ENCODE measurements around the gene ANO8. TPM values are rescaled to one million over a fixed set of nuclear protein-coding genes. Genes with fewer than 3 reads are reported as not detected.
A peak's percentile ranks its signal among the peaks of the same experiment; 100 is the strongest.

Gene ANO8
- total RNA-seq, 1 experiment from 2014 or later, result 12.1 TPM

DNA sequence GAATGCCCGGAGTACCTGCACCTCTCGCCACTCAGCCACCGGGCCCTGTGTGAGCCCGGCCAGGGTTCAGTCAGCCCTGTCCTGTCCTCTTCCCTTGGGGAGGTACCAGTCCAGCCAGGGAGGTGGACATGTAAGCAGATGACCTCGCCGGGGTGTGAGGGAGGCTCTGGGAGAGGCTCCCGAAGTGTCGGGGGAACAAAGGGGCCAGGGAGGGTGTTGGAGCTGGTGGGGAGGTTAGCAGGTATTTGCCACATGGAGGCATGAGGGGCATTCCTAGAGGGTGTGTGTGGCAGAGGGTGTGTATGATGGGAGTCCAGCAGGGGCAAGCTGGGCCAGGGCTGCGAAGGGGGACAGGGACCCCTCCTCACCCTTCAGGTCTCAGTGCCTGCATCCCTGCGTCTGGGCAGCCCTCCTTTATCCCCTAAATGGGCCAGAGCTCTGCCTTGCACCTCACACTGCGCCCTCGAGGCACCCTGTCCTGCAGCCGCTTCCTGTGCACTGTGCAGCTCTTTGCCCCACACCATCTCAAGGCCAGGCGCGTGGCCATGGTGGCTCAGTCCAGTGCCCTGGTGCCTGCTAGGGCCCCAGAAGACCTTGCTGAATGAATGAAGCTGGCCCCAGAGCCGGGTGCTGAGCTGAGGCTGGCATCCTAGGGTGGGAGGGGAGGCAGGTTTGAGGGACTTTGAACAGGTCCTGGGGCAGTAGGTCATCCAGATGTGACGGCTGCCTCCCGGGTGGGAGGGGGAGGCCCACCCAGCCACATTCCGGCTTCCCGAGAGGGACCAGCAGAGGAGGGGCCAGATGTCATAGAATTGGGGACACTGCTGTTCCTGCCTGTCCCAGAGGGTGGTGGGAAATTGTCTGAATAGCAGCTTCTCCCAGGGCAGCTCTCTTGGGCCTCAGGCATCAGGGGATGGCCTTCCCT, 22.2 kb downstream of the ANO8 start:
- H4K20me1 ChIP-seq (ENCODE audit: low read length), result no peaks in the 10 kb centered on the region
- peaks cover 44% of the 10 kb centered on the region for H3K4me1 ChIP-seq (ENCODE audit: insufficient read depth, low read length)
- no peaks in the 10 kb centered on the region for H3K9me2 ChIP-seq (replicated peaks; ENCODE audit: low read length)
- intact Hi-C loops (cut with micrococcal nuclease), result no loop called here
- ATAC-seq, result no peak
- H2AFZ ChIP-seq (ENCODE audit: low read length), result no peak overlapping the region
- H3F3A ChIP-seq (ENCODE audit: low read length, unreplicated experiment), result no peaks in the 10 kb centered on the region
- H3K4me3 ChIP-seq (ENCODE audit: low read length), result peak overlapping the region; percentile 40; the same call in 1 of the 2 replicates
- peaks cover 53% of the 10 kb centered on the region for H3K79me2 ChIP-seq (ENCODE audit: low read length)
- POLR2A ChIA-PET (ENCODE audit: unreplicated experiment), result interaction anchor here (0.6 to 0.7 kb wide), 2 partner anchors 86 to 107 kb away, joined by 6 to 12 read pairs; partner anchors contain the start of gene OCEL1
- peaks cover 15% of the 10 kb centered on the region; the same call in 1 of the 2 replicates for H3K36me3 ChIP-seq (ENCODE audit: low read depth, low read length)
- peak overlapping the region; percentile 76 for H3K27ac ChIP-seq (ENCODE audit: low read length)
- CTCF ChIA-PET, result no interaction called here
- TF ChIP-seq EZH2 (IDR thresholded peaks at IDR 0.05; ENCODE audit: low read length, unreplicated experiment) (no peak), EZH2phosphoT487 (IDR thresholded peaks at IDR 0.05; ENCODE audit: borderline replicate concordance, low read length) (no peak), CTCF (conservative IDR thresholded peaks at IDR 0.05; ENCODE audit: low read depth, low read length) (no peak)
- BruUV-seq (replicated peaks), result no TSS peak
- peak overlapping the region; percentile 87 for H3K4me2 ChIP-seq (ENCODE audit: low read length)
- H3K9ac ChIP-seq (ENCODE audit: low read length), result peak overlapping the region; percentile 53
- no peaks in the 10 kb centered on the region for H3K27me3 ChIP-seq (ENCODE audit: low read length)
- H3K9me3 ChIP-seq (ENCODE audit: low read length), result no peaks in the 10 kb centered on the region
- no peak for DNase-seq

- no TSS peak for BruUV-seq (replicated peaks)
- Histone ChIP-seq H3K9me2 (replicated peaks; ENCODE audit: low read length) (no peaks in the 10 kb centered on the region), H3K9ac (ENCODE audit: low read length) (peak overlapping the region; percentile 53), H3K36me3 (ENCODE audit: low read depth, low read length) (peaks cover 15% of the 10 kb centered on the region; the same call in 1 of the 2 replicates), H3K4me2 (ENCODE audit: low read length) (peak overlapping the region; percentile 87), H3K27me3 (ENCODE audit: low read length) (no peaks in the 10 kb centered on the region), H3F3A (ENCODE audit: low read length, unreplicated experiment) (no peaks in the 10 kb centered on the region), H3K79me2 (ENCODE audit: low read length) (peaks cover 61% of the 10 kb centered on the region), H2AFZ (ENCODE audit: low read length) (no peak overlapping the region), H3K9me3 (ENCODE audit: low read length) (no peaks in the 10 kb centered on the region), H3K27ac (ENCODE audit: low read length) (peak overlapping the region; percentile 76), H3K4me1 (ENCODE audit: insufficient read depth, low read length) (peaks cover 37% of the 10 kb centered on the region), H3K4me3 (ENCODE audit: low read length) (peak overlapping the region; percentile 40; the same call in 1 of the 2 replicates), H4K20me1 (ENCODE audit: low read length) (no peaks in the 10 kb centered on the region)
- TF ChIP-seq EZH2phosphoT487 (IDR thresholded peaks at IDR 0.05; ENCODE audit: borderline replicate concordance, low read length) (no peak), CTCF (conservative IDR thresholded peaks at IDR 0.05; ENCODE audit: low read depth, low read length) (no peak), EZH2 (IDR thresholded peaks at IDR 0.05; ENCODE audit: low read length, unreplicated experiment) (no peak)
- ChIA-PET CTCF (no interaction called here), POLR2A (ENCODE audit: unreplicated experiment) (interaction anchor here (0.6 to 0.7 kb wide), 2 partner anchors 86 to 108 kb away, joined by 6 to 12 read pairs; partner anchors contain the start of gene OCEL1)
- DNase-seq, result peak; percentile 82
- ATAC-seq, result peak; percentile 61
- intact Hi-C loops (cut with micrococcal nuclease), result no loop called here
Observed at GRCh38 chr19:17311455-17312188, 23.0 kb downstream of the ANO8 start.
